Melanocyte of skin (primary cell): ENCODE data around the gene TMPRSS11E. TPM values are rescaled to one million over a fixed set of nuclear protein-coding genes. Genes with fewer than 3 reads are reported as not detected.

Experiments
- total RNA-seq, 2 donors: library from RNA; depleted of rRNA; stranded (reverse); fragments of >200 nt; gene quantifications; 2 replicates each; pipeline ENCODE4 v1.2.3, GENCODE V29; 2012

Gene TMPRSS11E
- total RNA-seq = not detected

GRCh38 chr4:68447201-68447600 is at the start of gene TMPRSS11E:
TMPRSS11E (plus strand) TSS chr4:68447463; CDS start chr4:68447513, 50 bp downstream.

Other genes with a start within 250 kb of the TMPRSS11E start
- not detected for gene TMPRSS11B, start 201.8 kb upstream of the TMPRSS11E start, total RNA-seq
- gene YTHDC1, start 97.4 kb upstream of the TMPRSS11E start, total RNA-seq = 10 to 100 TPM; 24.4 to 37.0 TPM
- gene UGT2B17, start 128.9 kb downstream of the TMPRSS11E start, total RNA-seq = not detected
- not detected for gene UGT2B15, start 223.2 kb downstream of the TMPRSS11E start, total RNA-seq